ENCODE measurements around the gene CLDN10.
"Not testable (repeated sequence)": the region's sequence is repeated elsewhere in the genome, so short reads cannot be mapped to it uniquely, and the experiment has no call there.

CLDN10 gene

GRCh38 chr13:95552539-95553441 is at the start of gene CLDN10:
CLDN10 (plus strand) TSS chr13:95552720; CDS start chr13:95552754, 34 bp downstream.
- peak; percentile 95 for DNase-seq (ENCODE audit: low spot score)

GRCh38 chr13:95503662-95504061 is 48.9 kb upstream of the CLDN10 start:
- no peak for DNase-seq (ENCODE audit: low spot score)

- DNase-seq (ENCODE audit: low spot score) = peak; percentile 48
These were observed 47.3 kb upstream of the CLDN10 start for GRCh38 chr13:95505265-95505664.

GRCh38 chr13:95505986-95506385 is 46.5 kb upstream of the CLDN10 start:
- no peak for DNase-seq (ENCODE audit: low spot score)

- no peak for DNase-seq (ENCODE audit: low spot score)
These were observed 44.5 kb upstream of the CLDN10 start for GRCh38 chr13:95507991-95508390.

- DNase-seq (ENCODE audit: low spot score) = no peak
These were observed 43.5 kb upstream of the CLDN10 start for GRCh38 chr13:95508996-95509395.

- DNase-seq (ENCODE audit: low spot score) = no peak
These were observed 42.8 kb upstream of the CLDN10 start for GRCh38 chr13:95509521-95510310.

- DNase-seq (ENCODE audit: low spot score) = no peak
These were observed 41.6 kb upstream of the CLDN10 start for GRCh38 chr13:95510950-95511349.

- no peak for DNase-seq (ENCODE audit: low spot score)
These were observed 40.1 kb upstream of the CLDN10 start for GRCh38 chr13:95512424-95512823.

GRCh38 chr13:95512957-95513356 is 39.6 kb upstream of the CLDN10 start:
- DNase-seq (ENCODE audit: low spot score) = no peak

GRCh38 chr13:95515606-95516005 is 36.9 kb upstream of the CLDN10 start:
- DNase-seq (ENCODE audit: low spot score) = not testable (repeated sequence)

GRCh38 chr13:95516021-95516420 is 36.5 kb upstream of the CLDN10 start:
- no peak for DNase-seq (ENCODE audit: low spot score)

- DNase-seq (ENCODE audit: low spot score) = no peak
These were observed 36.0 kb upstream of the CLDN10 start for GRCh38 chr13:95516492-95516891.

- DNase-seq (ENCODE audit: low spot score) = no peak
These were observed 28.9 kb upstream of the CLDN10 start for GRCh38 chr13:95523598-95523997.

GRCh38 chr13:95524264-95524901 is 28.1 kb upstream of the CLDN10 start:
- DNase-seq (ENCODE audit: low spot score) = no peak

- DNase-seq (ENCODE audit: low spot score) = no peak
These were observed 24.6 kb upstream of the CLDN10 start for GRCh38 chr13:95527955-95528354.

- peak; percentile 29 for DNase-seq (ENCODE audit: low spot score)
These were observed 22.3 kb upstream of the CLDN10 start for GRCh38 chr13:95530178-95530577.

GRCh38 chr13:95533545-95534160 is 18.9 kb upstream of the CLDN10 start:
- DNase-seq (ENCODE audit: low spot score) = no peak

- DNase-seq (ENCODE audit: low spot score) = no peak
These were observed 17.3 kb upstream of the CLDN10 start for GRCh38 chr13:95535243-95535642.

GRCh38 chr13:95536632-95537241 is 15.8 kb upstream of the CLDN10 start:
- DNase-seq (ENCODE audit: low spot score) = no peak

GRCh38 chr13:95540888-95541287 is 11.6 kb upstream of the CLDN10 start:
- no peak for DNase-seq (ENCODE audit: low spot score)

- no peak for DNase-seq (ENCODE audit: low spot score)
These were observed 11.2 kb upstream of the CLDN10 start for GRCh38 chr13:95541308-95541707.

All from iPS-NIHi11 (cell line).